HG03175 (cell line): ENCODE measurements around the gene NAA16.

ENCODE experiments used
- ATAC-seq: cut with Tn5 transposase; IDR thresholded peaks from one replicate; pipeline ENCODE4 v1.9.1; 2021; ENCODE audit warnings: mild to moderate bottlenecking, moderate library complexity; ENCODE audit not compliant: unreplicated experiment

NAA16 gene

GRCh38 chr13:41302743-41303142, 8.3 kb upstream of the NAA16 start:
- no peak for ATAC-seq

- no peak for ATAC-seq
These were observed 6.5 kb upstream of the NAA16 start for GRCh38 chr13:41304551-41304950.

- no peak for ATAC-seq
These were observed 4.6 kb upstream of the NAA16 start for GRCh38 chr13:41306271-41307145.

- no peak for ATAC-seq
These were observed 3.0 kb upstream of the NAA16 start for GRCh38 chr13:41307884-41308640.

- ATAC-seq = peak; percentile 50
These were observed 524 bp downstream of the NAA16 start for GRCh38 chr13:41311406-41312175.

GRCh38 chr13:41312176-41312500, 1.1 kb downstream of the NAA16 start:
- ATAC-seq = peak; percentile 29

- no peak for ATAC-seq
These were observed 2.0 kb downstream of the NAA16 start for GRCh38 chr13:41313117-41313516.

GRCh38 chr13:41313659-41314197, 2.7 kb downstream of the NAA16 start:
- no peak for ATAC-seq

GRCh38 chr13:41315443-41316047, 4.5 kb downstream of the NAA16 start:
- no peak for ATAC-seq

- ATAC-seq = no peak
These were observed 6.2 kb downstream of the NAA16 start for GRCh38 chr13:41317243-41317642.

- ATAC-seq = no peak
These were observed 14.7 kb downstream of the NAA16 start for GRCh38 chr13:41325752-41326151.

GRCh38 chr13:41326661-41327060, 15.6 kb downstream of the NAA16 start:
- ATAC-seq = peak; percentile 45

GRCh38 chr13:41327994-41328790, 17.1 kb downstream of the NAA16 start:
- ATAC-seq = no peak

GRCh38 chr13:41332829-41333228, 21.8 kb downstream of the NAA16 start:
- no peak for ATAC-seq

GRCh38 chr13:41334810-41335209, 23.7 kb downstream of the NAA16 start:
- ATAC-seq = no peak

GRCh38 chr13:41344358-41344757, 33.3 kb downstream of the NAA16 start:
- no peak for ATAC-seq

GRCh38 chr13:41345165-41345913, 34.3 kb downstream of the NAA16 start:
- ATAC-seq = no peak

GRCh38 chr13:41345914-41346589, 35.0 kb downstream of the NAA16 start:
- no peak for ATAC-seq
